ENCODE data around the gene RPA1. TPM values are rescaled to one million over a fixed set of nuclear protein-coding genes. Genes with fewer than 3 reads are reported as not detected.
"Not testable (repeated sequence)": the region's sequence is repeated elsewhere in the genome, so short reads cannot be mapped to it uniquely, and the experiment has no call there.

The RPA1 gene
- polyA plus RNA-seq, 3 donors: 18.5 to 27.4 (median 23.8) TPM

GRCh38 chr17:1853698-1854097 lies 23.9 kb downstream of the RPA1 start:
- Histone ChIP-seq H3K27me3 (ENCODE audit: control insufficient read depth in 2 of 2, insufficient read depth in 2 of 2, low read length in 2 of 2) (no peaks in the 10 kb centered on the region), H3K4me2 (replicated peaks; ENCODE audit: extremely low read depth, low read length, poor library complexity, severe bottlenecking) (no peak overlapping the region), H3K4me1 (ENCODE audit: control insufficient read depth in 1 of 2, insufficient read depth in 2 of 2, low read length in 2 of 2) (no peaks in the 10 kb centered on the region), H3K9ac (ENCODE audit: insufficient read depth, low read length, poor library complexity, severe bottlenecking) (no peak overlapping the region), H3K27ac (ENCODE audit: low read depth in 1 of 2, low read length in 2 of 2) (no peak overlapping the region), H3K36me3 (replicated peaks in 1 of 2; ENCODE audit: control insufficient read depth in 1 of 2, insufficient read depth in 2 of 2, low read length in 2 of 2) (peaks cover 37 to 63% of the 10 kb centered on the region in 2 donors), H4K20me1 (ENCODE audit: insufficient read depth, low read length) (no peaks in the 10 kb centered on the region), H3K79me2 (ENCODE audit: insufficient read depth, low read length) (no peaks in the 10 kb centered on the region), H3K9me3 (replicated peaks in 1 of 2; ENCODE audit: control insufficient read depth in 1 of 2, insufficient read depth in 1 of 2, low read length in 2 of 2) (no peaks in the 10 kb centered on the region), H2AFZ (ENCODE audit: insufficient read depth, low read depth, low read length, poor library complexity, severe bottlenecking) (no peak overlapping the region), H3K4me3 (replicated peaks in 1 of 3; ENCODE audit: low read depth in 2 of 3, low read length in 3 of 3) (no peak overlapping the region)
- intact Hi-C loops (cut with micrococcal nuclease): no loop called here
- DNase-seq: no peak
- TF ChIP-seq CTCF (IDR thresholded peaks at IDR 0.05): no peak
- no CpG with 5 or more reads among the region's 3 CpGs for WGBS (ENCODE audit: insufficient coverage)
- Mint-ChIP-seq H3K36me3 (peaks cover 54 to 76% of the 10 kb centered on the region in 2 donors), H3K27me3 (ENCODE audit: low read depth in 3 of 3) (no peaks in the 10 kb centered on the region), H3K4me1 (no peaks in the 10 kb centered on the region), H3K4me3 (no peak overlapping the region), H3K9me3 (no peaks in the 10 kb centered on the region), H3K27ac (peak overlapping the region in 1 of 7 donors; percentile 45)

- DNase-seq; H3K9me3 ChIP-seq (replicated peaks in 1 of 2; ENCODE audit: control insufficient read depth in 1 of 2, insufficient read depth in 1 of 2, low read length in 2 of 2); H4K20me1 ChIP-seq (ENCODE audit: insufficient read depth, low read length); intact Hi-C loops (cut with micrococcal nuclease); H3K27ac Mint-ChIP-seq; H3K4me1 Mint-ChIP-seq; H3K27me3 ChIP-seq (ENCODE audit: control insufficient read depth in 2 of 2, insufficient read depth in 2 of 2, low read length in 2 of 2); H3K79me2 ChIP-seq (ENCODE audit: insufficient read depth, low read length); H2AFZ ChIP-seq (ENCODE audit: insufficient read depth, low read depth, low read length, poor library complexity, severe bottlenecking); H3K4me3 Mint-ChIP-seq; H3K4me2 ChIP-seq (replicated peaks; ENCODE audit: extremely low read depth, low read length, poor library complexity, severe bottlenecking); H3K4me1 ChIP-seq (ENCODE audit: control insufficient read depth in 1 of 2, insufficient read depth in 2 of 2, low read length in 2 of 2); H3K27me3 Mint-ChIP-seq (ENCODE audit: low read depth in 3 of 3); H3K27ac ChIP-seq (ENCODE audit: low read depth in 1 of 2, low read length in 2 of 2); H3K4me3 ChIP-seq (replicated peaks in 1 of 3; ENCODE audit: low read depth in 2 of 3, low read length in 3 of 3); H3K9me3 Mint-ChIP-seq; H3K9ac ChIP-seq (ENCODE audit: insufficient read depth, low read length, poor library complexity, severe bottlenecking): not testable (repeated sequence)
- peaks cover 58 to 78% of the 10 kb centered on the region in 2 donors for H3K36me3 Mint-ChIP-seq
- peaks cover 43 to 71% of the 10 kb centered on the region in 2 donors for H3K36me3 ChIP-seq (replicated peaks in 1 of 2; ENCODE audit: control insufficient read depth in 1 of 2, insufficient read depth in 2 of 2, low read length in 2 of 2)
- WGBS (ENCODE audit: insufficient coverage): no CpG with 5 or more reads among the region's 8 CpGs
Measured at GRCh38 chr17:1856462-1856861, 26.7 kb downstream of the RPA1 start.

All from CD14-positive monocyte (primary cell).